HG02759 (cell line): ENCODE measurements around the gene CYTH3.

ENCODE experiments used
- ATAC-seq: cut with Tn5 transposase; IDR thresholded peaks from one replicate; pipeline ENCODE4 v1.9.1; 2021; ENCODE audit warnings: mild to moderate bottlenecking, moderate library complexity; ENCODE audit not compliant: unreplicated experiment

CYTH3 gene

DNA sequence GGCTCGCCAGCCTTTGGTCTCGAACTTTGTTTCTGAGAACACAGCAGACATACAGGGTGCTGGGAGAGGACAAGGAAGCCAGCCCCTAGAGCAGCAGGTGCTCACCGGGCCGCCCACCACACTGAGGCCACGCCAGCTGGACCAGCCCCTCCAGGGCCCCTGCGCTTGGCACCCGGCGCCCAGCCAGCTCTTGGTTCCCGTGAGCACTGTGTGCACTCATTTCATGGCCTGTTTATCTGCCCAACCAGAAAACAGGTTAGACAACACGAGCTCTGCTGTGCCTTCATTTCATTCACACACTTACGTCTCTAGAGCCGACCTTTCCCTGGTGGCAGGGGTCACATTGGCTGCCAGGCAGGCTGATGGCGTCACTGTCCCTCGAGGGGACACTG lies 104.0 kb downstream of the CYTH3 start:
- no peak for ATAC-seq

DNA sequence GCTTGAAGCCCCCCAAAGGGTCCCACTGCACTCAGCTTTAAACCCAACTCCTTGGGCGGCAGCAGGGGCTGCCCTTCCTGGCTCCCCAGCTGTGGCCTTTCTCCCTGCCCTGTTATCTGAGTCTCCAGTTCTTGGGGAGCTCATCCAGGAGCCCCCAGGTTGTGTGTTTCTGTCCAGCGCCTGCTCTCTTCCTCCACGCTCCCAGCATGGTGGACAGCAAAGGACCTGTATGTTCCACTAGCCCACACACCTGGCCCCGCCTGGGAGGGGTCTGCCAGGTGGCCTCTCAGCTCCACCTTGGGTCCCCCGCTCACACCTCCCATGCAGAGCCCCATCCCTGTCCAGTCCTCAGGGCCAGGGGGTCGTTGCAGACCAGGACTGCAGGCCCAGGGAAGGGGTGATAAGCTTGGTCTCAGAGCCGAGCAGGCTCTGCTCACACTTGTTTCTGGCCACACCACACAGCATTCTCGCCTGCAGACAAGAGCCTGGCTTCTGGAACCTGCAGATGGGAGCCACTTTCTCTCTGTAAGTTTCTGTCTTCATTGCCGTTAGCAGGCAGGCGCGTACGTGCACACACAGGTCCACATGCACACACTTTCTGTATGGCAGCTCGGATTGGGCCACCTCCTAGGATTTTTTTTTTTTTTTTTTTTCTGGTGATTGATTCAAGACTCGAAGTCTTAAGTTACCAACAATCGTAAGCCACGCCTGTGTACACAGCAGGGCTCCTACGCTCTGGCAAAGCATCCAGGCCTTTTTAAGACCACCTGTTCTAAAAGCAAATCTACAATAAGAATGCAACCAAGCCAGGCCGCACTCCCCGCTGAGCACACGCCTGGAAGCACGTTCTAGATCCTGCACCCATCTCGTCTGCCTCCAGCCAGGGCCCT lies 104.6 kb downstream of the CYTH3 start:
- no peak for ATAC-seq

DNA sequence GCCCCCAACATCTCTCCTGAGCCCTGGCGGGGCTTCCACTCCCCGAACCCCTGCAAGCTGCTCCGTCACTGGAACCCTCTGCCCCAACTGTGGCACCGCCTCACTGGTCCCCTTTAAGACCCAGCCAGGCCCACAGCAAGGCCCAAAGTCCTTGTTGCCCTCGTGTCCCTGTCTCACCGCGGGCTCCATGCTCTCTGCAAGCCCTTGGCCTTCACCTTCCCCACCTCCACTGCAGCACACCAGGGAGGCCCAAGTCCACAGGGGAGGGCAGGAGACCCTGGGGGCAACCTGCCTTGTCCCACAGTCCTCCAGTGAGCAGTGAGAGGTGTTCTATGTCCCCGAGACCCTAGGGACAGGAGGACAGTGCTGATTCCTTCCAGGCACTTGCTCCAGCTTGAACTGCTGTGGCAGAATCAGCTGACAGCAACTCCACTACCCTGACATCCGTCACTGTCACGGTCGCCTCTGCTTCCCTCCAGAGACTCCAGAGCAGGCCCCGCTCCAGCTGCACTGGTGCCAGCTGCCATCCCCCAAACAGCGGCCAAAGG lies 105.3 kb downstream of the CYTH3 start:
- ATAC-seq, result no peak

DNA sequence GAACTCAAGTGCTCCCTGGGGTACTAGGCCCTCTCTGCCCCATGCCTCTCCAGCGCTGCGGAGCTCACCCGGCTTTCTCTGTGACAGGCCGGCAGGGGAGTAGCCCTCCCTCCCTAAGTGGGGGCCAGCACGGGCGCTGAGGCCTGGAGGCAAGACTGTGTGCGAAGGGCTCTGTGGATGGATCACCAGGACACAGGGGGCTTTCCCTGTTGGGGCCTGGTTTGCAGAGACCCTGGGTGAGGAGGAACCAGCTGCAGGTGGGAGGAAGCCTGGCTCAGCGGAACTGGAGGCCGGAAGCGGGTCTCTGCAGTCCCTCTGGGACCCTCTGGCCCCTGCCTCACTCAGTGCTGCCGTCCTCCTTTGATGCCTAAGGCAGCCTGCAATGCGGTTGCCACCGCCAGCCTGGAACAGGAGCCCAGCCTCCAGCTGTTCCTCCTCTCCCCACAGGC lies 106.0 kb downstream of the CYTH3 start:
- ATAC-seq, result no peak

DNA sequence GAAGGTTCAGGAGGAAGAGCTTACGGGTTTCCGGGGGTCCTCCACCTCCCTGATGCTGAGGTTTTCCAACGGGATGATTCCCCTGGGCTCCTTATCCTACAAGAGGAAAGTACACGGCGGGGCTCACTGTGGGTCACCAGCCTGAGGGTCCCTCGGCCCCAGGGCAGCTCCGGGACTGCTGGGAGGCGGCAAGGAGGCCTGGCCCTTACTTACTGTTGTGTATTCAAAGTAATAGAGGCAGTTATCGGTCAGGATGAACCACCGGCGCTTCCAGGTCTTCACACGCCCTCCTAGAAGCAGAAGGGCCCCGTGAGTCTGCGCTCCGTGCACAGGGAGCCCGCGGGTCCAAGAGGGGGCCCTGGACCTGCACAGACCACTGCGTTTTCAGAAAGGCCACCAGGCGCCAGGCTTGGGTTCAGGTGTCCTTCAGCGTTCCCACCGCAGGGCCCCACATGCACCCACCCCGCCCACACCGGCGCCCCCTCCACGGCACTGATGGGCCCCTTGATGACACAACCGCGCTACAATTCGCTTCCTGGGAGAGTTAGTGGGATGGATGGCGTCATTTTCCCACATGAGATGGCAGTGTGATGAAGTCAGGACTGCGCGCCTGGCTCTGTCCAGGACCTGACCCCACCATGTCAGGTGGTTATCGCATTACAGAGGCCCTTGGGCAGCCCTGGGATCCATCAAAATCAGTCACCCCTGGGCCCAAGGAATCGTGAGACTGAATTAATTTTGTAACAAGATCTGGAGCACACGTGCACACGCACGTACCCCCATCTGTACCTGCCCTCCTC lies 106.7 kb downstream of the CYTH3 start:
- ATAC-seq, result no peak

DNA sequence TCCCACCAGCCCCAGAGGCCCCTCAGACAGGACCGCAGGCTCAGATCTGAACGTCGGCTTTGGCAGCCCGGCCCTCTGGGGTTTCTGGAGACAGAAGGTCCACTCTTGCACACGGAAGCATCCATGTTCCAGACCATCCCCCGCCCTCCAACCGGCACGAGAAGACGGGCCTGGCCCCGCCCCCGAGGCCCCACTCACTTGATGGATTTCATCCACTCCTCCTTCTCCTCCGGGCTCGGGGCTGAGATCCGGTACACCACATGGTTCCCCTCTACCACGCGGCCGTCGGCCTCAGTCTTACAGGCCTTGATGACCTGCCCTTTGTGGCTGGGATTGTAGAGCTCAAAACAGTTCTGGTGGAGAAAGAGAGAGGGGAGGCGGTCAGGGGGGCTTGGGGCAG lies 107.3 kb downstream of the CYTH3 start:
- no peak for ATAC-seq

DNA sequence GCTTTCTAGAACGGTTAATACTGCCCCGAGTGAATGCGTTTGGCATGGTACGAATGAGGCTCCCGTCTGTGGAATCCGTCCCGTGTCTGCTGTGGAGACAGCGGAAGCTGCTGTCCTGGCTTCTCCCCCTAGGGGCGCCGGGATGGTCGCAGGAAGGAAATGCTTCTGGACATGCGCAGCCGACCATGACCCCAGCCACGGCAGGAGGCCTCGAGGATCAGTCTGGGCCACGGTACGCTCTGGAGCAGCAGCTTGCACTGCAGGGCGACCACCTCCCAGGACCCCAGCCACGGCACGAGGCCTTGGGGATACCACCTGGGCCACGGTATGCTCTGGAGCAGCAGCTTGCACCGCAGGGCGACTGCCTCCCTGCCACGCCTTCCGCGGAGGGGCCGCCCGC lies 107.9 kb downstream of the CYTH3 start:
- ATAC-seq, result no peak

DNA sequence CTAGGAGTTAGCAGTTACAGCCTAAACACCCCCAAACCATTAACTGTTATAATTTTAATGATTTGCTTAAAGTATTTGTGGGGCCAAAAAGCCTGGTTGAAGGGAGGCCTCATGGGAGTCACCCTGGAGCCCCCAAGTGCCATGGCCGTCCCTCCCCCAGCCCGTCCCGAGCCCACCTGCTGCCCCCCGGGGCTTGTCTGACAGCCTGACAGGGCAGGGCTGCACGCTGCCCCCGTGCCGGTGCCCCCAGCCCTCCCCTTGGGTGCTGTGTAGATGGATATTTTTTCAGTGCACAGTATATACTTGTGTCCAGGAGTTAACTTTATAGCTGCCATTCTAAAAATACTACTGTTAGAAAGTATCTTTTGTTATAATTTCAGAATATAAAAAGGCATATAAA lies 108.4 kb downstream of the CYTH3 start:
- ATAC-seq, result no peak

DNA sequence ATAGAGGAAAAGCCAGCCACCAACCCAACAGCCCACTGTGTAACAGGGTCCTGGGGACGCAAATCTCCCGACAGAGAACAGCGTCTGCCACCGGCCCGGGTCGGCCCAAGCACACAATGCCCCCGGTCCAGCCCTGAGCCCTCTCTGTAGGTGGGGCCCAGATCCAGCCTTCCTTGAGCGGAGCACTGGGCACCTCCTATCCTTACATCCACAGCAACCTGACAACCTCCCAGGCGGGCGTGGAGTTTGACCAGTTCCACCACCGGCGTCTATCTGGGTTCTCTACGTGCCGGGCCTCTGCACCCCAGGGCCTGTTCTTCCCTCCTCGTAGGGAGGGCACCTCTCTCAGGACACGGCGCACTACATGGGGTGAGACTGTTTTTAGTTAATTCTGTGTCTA lies 109.0 kb downstream of the CYTH3 start:
- ATAC-seq, result no peak

DNA sequence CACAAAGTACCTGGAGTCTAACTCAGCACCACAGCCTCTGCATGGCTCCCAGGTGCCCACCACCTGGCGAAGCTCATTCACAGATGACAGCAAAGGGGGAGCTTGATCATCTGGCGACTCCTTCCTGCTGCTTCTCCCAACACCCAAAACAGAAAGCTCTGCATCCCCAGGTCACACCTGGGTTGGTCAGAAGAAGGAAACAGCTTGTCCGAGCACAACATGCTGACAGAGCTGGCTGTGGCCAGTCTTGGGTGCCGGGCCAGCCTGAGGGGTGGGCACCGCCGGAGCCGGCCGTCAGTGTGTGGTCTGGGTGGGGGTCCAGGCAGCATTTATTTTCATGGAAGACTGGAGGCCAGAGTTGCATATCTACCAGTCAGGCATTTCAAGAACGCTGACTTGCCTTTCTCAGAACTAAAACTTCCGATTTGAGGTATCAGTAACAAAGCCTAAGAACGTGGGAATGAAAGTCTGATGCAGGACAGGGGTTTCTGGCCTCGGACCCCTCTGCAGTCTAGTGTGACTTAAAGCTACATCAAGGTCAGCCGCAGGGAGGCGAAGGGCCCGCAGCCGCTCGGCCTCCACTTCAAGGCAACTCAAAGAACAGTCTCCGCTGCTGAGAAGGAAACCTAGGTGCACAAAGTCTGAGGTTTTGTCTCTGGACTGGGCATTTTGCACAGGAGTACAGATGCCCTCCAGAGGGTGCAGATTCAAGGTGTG lies 109.6 kb downstream of the CYTH3 start:
- ATAC-seq, result no peak

DNA sequence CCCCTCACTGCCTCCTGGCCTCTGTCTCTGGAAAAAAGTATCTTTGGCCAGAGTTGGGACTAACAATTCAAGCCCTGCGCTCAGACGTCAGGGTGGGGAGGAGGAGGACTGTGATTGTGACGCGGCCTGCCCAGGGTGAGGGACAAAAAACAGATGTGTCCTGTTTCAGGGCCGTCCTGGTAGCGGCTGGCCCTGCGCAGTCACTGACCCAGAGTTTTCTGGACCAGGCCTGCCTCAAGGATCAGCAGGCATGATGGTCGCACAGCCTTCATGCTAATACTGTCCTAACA lies 110.1 kb downstream of the CYTH3 start:
- ATAC-seq, result no peak

DNA sequence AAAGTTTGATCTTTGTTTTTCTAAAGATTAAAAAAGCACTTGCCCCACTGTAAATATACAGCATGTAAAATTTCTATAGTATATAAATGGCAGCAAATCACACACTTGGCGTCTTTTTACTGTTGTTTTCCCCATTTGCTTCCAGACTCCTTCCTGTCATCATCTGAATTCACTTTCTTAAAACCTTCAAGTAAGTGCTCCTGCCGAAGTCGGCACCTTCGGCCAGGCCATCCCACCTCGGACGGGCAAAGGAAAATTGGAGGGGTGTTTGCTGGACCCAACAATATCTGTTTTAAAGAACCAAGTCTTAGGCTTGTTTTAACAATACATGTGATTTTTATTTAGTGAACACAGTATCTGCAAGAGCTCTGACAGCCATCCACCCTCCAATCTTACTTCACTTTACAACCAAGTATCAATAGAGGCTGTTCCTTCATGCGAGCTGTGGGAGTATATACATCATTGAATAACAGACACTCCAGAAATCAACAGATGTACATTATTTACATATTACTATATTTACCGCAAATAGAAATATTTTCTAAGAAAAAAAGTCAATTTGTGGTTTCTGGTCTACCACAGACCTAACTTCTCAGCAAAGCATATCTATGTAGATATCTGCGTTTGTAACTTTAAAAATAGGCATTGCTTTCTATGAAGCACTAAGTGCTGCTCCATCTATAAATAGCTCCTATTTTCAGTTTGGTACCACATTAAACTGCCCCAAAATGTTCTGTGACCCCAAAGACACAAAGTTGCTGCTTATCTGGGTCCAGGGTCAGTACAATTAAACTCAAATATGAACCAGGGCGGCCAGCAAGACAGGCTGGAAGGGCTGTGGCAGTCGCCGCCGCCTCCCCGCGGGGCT lies 110.7 kb downstream of the CYTH3 start:
- ATAC-seq, result peak; percentile 61

DNA sequence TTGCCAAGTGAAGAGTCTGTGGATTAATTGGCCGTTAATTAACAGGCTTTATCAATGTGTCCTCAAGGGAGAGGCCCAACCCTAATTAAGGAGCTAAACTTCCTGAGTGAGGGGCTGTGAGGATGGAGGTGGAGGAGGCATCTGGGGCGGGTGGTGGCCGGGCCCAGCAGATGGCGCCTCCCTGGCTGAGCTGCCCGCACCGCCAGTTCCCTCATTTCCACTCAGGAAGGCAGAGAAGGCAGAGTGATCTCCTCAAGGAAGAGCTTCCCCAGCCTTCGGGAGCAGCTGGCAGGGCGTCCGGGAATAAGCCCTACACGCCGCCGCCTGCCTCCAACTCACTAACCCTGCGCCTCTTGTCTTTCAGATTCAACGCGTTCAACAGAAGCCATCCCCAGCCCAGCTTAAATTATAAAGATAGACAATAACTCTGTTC lies 112.2 kb downstream of the CYTH3 start:
- no peak for ATAC-seq

DNA sequence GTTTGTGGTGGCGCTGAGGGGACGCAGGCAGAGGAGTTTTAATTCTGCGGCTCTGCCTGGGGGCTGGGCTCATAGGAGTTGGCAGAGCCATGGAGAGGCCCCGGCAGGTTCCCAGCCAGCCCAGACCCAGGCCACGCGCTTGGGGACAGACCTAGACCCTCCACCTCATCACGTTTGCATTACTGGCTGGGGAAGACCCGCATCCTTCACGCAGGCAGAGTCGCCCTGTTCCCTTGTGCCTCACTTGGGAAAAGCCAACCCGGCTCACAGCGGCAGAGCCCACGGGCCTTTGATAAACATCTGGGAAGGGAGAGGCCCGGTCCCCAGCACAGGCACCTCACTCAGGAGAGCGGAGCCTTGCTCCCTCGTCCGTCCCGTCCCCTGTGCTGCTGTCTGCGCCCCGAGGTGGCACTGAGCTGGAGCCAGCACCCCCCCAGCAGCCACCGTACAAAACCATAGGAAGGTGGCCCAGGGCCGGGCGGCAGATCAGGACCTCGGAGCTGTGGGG lies 112.8 kb downstream of the CYTH3 start:
- ATAC-seq, result no peak

DNA sequence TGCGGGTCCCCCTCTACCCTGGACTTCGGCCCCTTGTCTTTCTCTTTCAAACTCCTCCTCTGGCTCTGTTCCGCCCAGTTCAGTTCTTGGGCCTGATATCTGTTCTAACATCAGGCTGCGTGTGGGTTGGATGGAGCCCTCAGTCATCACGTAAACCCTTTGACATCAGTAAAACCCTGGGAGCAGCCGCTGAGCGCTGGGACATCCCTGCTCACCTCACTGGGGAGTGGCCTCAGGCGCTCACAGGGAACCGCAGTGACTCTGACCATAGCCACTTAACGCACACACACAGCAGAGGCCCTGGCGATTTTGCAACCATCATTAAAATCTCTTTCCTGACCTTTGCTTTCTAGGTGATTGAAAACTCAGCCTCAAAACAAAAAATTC lies 113.3 kb downstream of the CYTH3 start:
- no peak for ATAC-seq

DNA sequence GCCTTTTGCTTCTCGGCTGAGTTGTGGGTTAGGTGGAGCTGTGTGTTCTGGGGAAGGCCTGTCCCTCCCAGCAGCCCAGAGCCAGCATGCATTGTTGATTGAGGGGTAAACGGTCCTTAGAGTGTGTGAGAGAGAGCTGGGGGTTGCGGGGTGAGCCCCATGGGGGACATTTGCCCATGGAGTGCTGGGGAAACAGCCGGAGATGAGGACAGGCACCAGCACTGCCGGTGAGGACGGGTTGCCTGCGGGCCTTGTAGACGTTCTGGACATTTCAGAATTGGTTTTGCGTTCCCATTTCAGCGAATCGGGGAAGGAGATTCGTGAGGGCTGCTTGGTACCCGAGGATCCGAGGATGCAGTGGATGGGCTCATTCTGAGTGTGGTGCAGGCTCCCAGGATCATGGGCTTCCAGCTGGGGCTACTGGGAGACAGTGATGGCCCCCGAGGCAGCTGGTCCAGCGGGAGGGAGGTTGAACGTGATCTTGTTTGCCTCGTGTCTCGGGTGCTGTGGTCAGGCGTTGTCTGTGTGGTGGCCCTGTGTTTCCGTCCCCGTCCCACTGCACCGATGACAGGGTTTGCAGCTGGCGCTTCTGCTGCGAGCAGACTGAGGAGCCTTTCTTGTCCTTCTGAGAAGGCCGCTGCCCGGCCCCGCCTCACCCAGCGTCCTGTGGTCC lies 113.9 kb downstream of the CYTH3 start:
- no peak for ATAC-seq

DNA sequence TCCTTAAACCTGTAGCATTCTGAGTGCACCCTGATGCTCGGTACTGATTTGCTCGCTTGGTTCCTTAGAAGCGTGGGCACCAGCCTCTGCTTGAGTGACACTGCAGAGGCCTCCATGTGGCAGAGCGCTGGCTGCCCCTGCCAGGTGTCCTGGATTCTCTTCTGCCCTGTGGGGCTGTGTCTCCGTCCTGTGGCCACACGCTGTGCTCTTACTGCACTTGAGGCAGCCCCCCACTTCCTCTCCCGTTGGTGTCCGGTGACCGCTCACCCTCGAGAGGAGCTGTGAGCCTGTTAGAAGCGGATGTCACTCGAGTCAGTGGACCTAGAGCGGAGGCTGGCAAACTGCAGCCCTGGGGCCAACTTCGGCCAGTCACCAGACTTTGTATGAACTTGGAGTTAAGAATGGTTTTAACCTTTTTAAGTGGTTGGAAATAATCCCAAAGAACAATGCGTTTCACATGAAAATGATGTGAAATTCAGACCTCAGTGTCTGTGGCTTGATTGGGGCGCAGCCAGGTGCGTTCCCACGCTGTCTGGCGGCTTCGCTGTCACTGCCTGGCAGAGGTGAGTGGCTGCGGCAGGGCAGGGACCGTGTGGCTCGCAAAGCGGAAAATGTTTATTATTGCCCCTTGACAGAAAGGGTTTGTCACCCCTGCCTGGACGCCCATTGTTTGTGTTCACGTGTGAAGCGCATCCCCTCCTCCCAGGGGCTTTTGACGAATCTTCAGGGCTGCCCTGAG lies 114.6 kb downstream of the CYTH3 start:
- no peak for ATAC-seq

DNA sequence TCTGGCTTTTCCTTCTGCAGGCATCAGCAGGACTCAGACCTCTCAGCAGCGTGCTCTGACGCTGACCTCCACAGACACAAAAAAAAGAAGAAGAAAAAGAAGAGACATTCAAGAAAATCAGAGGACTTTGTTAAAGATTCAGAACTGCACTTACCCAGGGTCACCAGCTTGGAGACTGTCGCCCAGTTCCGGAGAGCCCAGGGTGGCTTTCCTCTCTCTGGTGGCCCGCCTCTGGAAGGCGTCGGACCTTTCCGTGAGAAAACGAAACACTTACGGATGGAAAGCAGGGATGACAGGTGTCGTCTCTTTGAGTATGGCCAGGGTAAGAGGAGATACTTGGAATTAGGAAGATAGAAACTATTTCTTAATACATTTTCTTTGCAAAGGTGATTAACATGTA lies 115.7 kb downstream of the CYTH3 start:
- ATAC-seq, result no peak

DNA sequence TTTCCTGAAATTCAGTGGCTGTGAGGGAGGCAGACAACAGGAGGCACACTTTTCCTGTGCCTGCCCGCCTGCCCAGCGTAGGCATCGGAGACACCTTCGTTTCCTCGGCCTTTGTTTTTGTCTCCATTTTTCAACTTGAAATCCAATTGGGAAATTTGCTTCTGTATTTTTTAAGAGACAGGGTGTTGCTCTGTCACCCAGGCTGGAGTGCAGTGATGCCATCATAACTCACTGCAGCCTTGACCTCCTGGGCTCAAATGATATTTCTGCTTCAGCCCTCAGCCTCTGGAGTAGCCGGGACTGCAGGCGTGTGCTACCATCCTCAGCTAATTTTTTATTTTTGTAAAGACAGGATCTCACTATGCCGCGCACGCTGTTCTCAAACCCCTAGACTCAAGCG lies 116.8 kb downstream of the CYTH3 start:
- no peak for ATAC-seq
